Stimulated activated CD4-positive, alpha-beta T cell treated with anti-CD3 and anti-CD28 coated beads, Interleukin-15, amount 100 ng/mL, for 48 hours (primary cell): ENCODE results near the gene AP4B1.
A peak's percentile ranks its signal among the peaks of the same experiment; 100 is the strongest.

Source experiments
- DNase-seq, 2 donors: peaks; one replicate each; pipeline ENCODE4 v3.0.0-alpha.2; 2020; ENCODE audit warnings: low read depth in 2 of 2

The AP4B1 gene

GRCh38 chr1:113895098-113895497 is 9.5 kb downstream of the AP4B1 start:
- no peak for DNase-seq

- DNase-seq = no peak
Observed at GRCh38 chr1:113893267-113893666, 11.3 kb downstream of the AP4B1 start.

- DNase-seq = no peak
Observed at GRCh38 chr1:113891631-113892220, 12.9 kb downstream of the AP4B1 start.

GRCh38 chr1:113890816-113891215 is 13.8 kb downstream of the AP4B1 start:
- DNase-seq = no peak

GRCh38 chr1:113887402-113888175 is 17.0 kb downstream of the AP4B1 start, which contains the start of gene BCL2L15:
Gene BCL2L15, minus strand, starts transcription at chr1:113887581. Its CDS starts 206 bp downstream, at chr1:113887375.
- no peak for DNase-seq

GRCh38 chr1:113886417-113887401 is 17.9 kb downstream of the AP4B1 start:
- DNase-seq = no peak

GRCh38 chr1:113881661-113882060 is 22.9 kb downstream of the AP4B1 start:
- DNase-seq = no peak

- no peak for DNase-seq
Observed at GRCh38 chr1:113879739-113880038, 24.9 kb downstream of the AP4B1 start.

- DNase-seq = no peak
Observed at GRCh38 chr1:113876176-113876575, 28.4 kb downstream of the AP4B1 start.

GRCh38 chr1:113875714-113876113 is 28.9 kb downstream of the AP4B1 start:
- no peak for DNase-seq

GRCh38 chr1:113874012-113874879 is 30.4 kb downstream of the AP4B1 start:
- DNase-seq = no peak

- DNase-seq = no peak
Observed at GRCh38 chr1:113872219-113872935, 32.2 kb downstream of the AP4B1 start.

- DNase-seq = peak; percentile 74 to 79
Observed at GRCh38 chr1:113871597-113872113, 32.9 kb downstream of the AP4B1 start, which contains the start of gene PTPN22. Gene PTPN22, minus strand, starts transcription at chr1:113871712.

- DNase-seq = no peak
Observed at GRCh38 chr1:113870778-113871177, 33.8 kb downstream of the AP4B1 start.

GRCh38 chr1:113868387-113869083 is 36.1 kb downstream of the AP4B1 start:
- DNase-seq = no peak

GRCh38 chr1:113861641-113862040 is 43.0 kb downstream of the AP4B1 start:
- DNase-seq = no peak

GRCh38 chr1:113860891-113861290 is 43.7 kb downstream of the AP4B1 start:
- no peak for DNase-seq

GRCh38 chr1:113859478-113860175 is 45.0 kb downstream of the AP4B1 start:
- DNase-seq = no peak

- DNase-seq = no peak
Observed at GRCh38 chr1:113858982-113859381, 45.6 kb downstream of the AP4B1 start.
